PC-9 (cell line): ENCODE data around the gene ZBTB26.

Experiments used
- EZH2 ChIP-seq: fragments of 200-600 bp; sonication (generic); IDR thresholded peaks from 2 replicates; pipeline ENCODE4 v1.8.0; 2017; ENCODE audit warnings: antibody characterized with exemption, low read depth
- TF ChIP-seq, protein P1 (sequence below): fragments of 200-600 bp; sonication (generic); conservative IDR thresholded peaks from 2 replicates; pipeline ENCODE4 v1.6.1; 2017; ENCODE audit warnings: mixed run types, antibody characterized with exemption, mild to moderate bottlenecking, moderate library complexity

DNA sequence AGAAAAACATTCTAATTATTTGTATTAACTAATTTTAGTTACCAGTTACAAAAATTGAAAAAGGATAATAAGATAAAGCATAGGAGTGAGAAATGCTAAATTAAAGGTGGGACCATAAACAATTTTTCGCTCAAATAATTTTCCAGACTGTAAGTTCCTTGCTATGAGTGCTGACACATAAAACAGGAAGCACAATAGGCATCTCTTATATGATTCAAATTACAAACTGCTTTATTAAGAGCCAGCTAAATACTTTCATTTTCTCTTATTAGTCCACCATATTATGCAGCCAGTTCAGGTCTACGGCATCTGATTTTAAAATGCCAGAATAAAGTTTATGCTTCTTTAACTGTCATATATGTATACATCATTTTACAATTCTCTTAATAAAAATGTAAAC is 30.5 kb downstream of the ZBTB26 start:
- TF ChIP-seq, protein P1, sequence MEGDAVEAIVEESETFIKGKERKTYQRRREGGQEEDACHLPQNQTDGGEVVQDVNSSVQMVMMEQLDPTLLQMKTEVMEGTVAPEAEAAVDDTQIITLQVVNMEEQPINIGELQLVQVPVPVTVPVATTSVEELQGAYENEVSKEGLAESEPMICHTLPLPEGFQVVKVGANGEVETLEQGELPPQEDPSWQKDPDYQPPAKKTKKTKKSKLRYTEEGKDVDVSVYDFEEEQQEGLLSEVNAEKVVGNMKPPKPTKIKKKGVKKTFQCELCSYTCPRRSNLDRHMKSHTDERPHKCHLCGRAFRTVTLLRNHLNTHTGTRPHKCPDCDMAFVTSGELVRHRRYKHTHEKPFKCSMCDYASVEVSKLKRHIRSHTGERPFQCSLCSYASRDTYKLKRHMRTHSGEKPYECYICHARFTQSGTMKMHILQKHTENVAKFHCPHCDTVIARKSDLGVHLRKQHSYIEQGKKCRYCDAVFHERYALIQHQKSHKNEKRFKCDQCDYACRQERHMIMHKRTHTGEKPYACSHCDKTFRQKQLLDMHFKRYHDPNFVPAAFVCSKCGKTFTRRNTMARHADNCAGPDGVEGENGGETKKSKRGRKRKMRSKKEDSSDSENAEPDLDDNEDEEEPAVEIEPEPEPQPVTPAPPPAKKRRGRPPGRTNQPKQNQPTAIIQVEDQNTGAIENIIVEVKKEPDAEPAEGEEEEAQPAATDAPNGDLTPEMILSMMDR: no peak
- no peak for TF ChIP-seq EZH2
